KMS-11 (cell line): ENCODE data around the gene USP10.

Experiments used
- H2AFZ ChIP-seq: fragments of 200-600 bp; sonication (generic); 2 replicates; pipeline ENCODE4 v1.6.1; 2016; ENCODE audit warnings: antibody characterized with exemption, mixed run types, low read depth
- H3K27ac ChIP-seq: fragments of 200-600 bp; sonication (generic); 2 replicates; pipeline ENCODE4 v1.6.1; 2016; ENCODE audit warnings: mild to moderate bottlenecking, mixed run types
- H3K27me3 ChIP-seq: fragments of 200-600 bp; sonication (generic); 2 replicates; pipeline ENCODE4 v1.6.1; 2017; ENCODE audit warnings: mild to moderate bottlenecking, low read depth, mixed run types, moderate library complexity; ENCODE audit not compliant: insufficient read depth
- H3K36me3 ChIP-seq: fragments of 200-600 bp; sonication (generic); 2 replicates; pipeline ENCODE4 v1.6.1; 2017; ENCODE audit warnings: mild to moderate bottlenecking, mixed run types; ENCODE audit not compliant: insufficient read depth
- H3K4me1 ChIP-seq: fragments of 200-600 bp; sonication (generic); 2 replicates; pipeline ENCODE4 v1.6.1; 2016; ENCODE audit warnings: mild to moderate bottlenecking, low read depth, mixed run types; ENCODE audit not compliant: poor library complexity, severe bottlenecking
- H3K4me2 ChIP-seq: fragments of 200-600 bp; sonication (generic); 2 replicates; pipeline ENCODE4 v1.7.0; 2016; ENCODE audit warnings: mild to moderate bottlenecking, mixed run types
- H3K4me3 ChIP-seq: fragments of 200-600 bp; sonication (generic); IDR thresholded peaks from 2 replicates; pipeline ENCODE4 v1.6.1; 2017; ENCODE audit warnings: low read depth, low read length, mixed read lengths; ENCODE audit not compliant: insufficient read depth
- H3K79me2 ChIP-seq: fragments of 200-600 bp; sonication (generic); 2 replicates; pipeline ENCODE4 v1.6.1; 2016; ENCODE audit warnings: low read depth, mixed run types; ENCODE audit not compliant: insufficient read depth
- H3K9ac ChIP-seq: fragments of 200-600 bp; sonication (generic); 2 replicates; pipeline ENCODE4 v1.6.1; 2016; ENCODE audit warnings: mild to moderate bottlenecking, mixed run types
- H4K20me1 ChIP-seq: fragments of 200-600 bp; sonication (generic); 2 replicates; pipeline ENCODE4 v1.6.1; 2016; ENCODE audit warnings: mild to moderate bottlenecking, mixed run types; ENCODE audit not compliant: insufficient read depth
- TF ChIP-seq, protein P1 (sequence below): fragments of 200-600 bp; sonication (generic); conservative IDR thresholded peaks from 2 replicates; pipeline ENCODE4 v1.6.1; 2017; ENCODE audit warnings: low read depth, mild to moderate bottlenecking, antibody characterized with exemption, low read length, moderate library complexity, mixed read lengths

The USP10 gene

DNA sequence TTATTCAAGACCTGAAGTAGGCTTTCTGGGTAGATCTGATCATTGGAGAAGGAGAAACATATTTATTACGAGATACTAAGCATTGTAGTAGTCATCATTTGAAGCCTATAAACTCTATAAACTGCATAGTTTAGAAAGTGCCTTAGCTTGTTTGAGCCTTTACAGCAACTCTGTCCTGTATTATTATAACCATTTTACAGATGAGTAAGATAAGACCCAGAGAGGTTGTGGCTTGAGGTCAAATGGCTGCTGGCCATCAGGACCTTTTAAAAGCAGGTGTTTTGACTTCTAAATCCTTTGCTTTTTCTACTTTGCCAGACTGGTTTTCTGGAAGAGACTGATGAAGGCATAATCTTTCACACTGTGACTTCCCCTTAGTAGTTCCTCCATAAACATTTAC lies 7.1 kb downstream of the USP10 start:
- H3K4me2 ChIP-seq, result no peak overlapping the region
- H3K27me3 ChIP-seq, result no peaks in the 10 kb centered on the region
- H3K9ac ChIP-seq, result no peak overlapping the region
- H2AFZ ChIP-seq, result no peak overlapping the region
- H3K36me3 ChIP-seq, result no peaks in the 10 kb centered on the region
- H3K4me3 ChIP-seq, result no peak overlapping the region
- H3K79me2 ChIP-seq, result peaks cover 99% of the 10 kb centered on the region
- no peak overlapping the region for H3K27ac ChIP-seq
- peaks cover 90% of the 10 kb centered on the region for H4K20me1 ChIP-seq
- H3K4me1 ChIP-seq, result peaks cover 18% of the 10 kb centered on the region
- TF ChIP-seq, protein P1, sequence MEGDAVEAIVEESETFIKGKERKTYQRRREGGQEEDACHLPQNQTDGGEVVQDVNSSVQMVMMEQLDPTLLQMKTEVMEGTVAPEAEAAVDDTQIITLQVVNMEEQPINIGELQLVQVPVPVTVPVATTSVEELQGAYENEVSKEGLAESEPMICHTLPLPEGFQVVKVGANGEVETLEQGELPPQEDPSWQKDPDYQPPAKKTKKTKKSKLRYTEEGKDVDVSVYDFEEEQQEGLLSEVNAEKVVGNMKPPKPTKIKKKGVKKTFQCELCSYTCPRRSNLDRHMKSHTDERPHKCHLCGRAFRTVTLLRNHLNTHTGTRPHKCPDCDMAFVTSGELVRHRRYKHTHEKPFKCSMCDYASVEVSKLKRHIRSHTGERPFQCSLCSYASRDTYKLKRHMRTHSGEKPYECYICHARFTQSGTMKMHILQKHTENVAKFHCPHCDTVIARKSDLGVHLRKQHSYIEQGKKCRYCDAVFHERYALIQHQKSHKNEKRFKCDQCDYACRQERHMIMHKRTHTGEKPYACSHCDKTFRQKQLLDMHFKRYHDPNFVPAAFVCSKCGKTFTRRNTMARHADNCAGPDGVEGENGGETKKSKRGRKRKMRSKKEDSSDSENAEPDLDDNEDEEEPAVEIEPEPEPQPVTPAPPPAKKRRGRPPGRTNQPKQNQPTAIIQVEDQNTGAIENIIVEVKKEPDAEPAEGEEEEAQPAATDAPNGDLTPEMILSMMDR, result no peak

DNA sequence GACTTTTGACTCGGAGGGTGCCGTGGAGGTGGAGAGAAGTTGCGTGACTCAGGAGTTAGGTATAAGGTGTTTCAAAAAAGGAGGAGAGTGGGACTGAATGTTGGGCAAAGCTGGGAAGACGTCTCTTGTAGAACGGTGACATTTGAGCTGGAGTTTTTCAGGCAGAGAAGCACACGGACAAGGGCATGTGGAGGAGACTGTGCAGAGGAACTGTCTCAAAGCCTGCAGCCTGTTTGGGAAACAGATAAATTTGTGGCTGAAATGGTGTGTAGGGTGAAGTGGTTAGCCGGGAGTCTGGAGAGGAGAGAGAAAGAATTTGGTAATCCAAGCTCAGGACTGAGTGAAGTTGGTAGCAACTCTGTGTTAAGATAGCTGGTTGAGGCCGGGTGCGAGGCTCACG lies 9.8 kb downstream of the USP10 start:
- Histone ChIP-seq H3K4me3 (no peak overlapping the region), H3K36me3 (no peaks in the 10 kb centered on the region), H2AFZ (no peak overlapping the region), H3K9ac (no peak overlapping the region), H3K4me1 (no peaks in the 10 kb centered on the region), H3K27ac (no peak overlapping the region), H3K27me3 (no peaks in the 10 kb centered on the region), H3K4me2 (no peak overlapping the region), H4K20me1 (peaks cover 90% of the 10 kb centered on the region), H3K79me2 (peaks cover 99% of the 10 kb centered on the region)
- TF ChIP-seq, protein P1, result no peak

DNA sequence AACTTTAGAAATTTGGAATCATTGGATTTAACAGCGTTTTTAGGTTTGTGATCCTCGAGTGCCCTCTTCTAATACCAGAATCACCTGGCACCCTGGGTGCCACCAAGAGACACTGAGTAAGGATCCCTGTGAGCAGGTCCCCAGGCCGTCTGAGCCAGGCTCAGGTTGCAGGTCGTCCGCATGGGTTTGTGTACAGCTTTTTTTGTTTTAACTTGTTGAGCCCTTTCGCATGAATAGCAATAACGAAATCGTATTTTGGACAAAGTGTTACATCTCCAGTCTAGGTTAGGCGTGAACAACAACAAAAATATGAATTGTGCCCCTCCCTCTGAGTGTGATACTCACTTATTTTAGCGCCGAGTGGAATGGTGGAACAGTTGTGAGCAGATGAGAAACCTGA lies 10.9 kb downstream of the USP10 start:
- Histone ChIP-seq H3K27me3 (no peaks in the 10 kb centered on the region), H4K20me1 (peaks cover 89% of the 10 kb centered on the region), H3K4me1 (no peaks in the 10 kb centered on the region), H3K79me2 (peaks cover 97% of the 10 kb centered on the region), H3K4me3 (no peak overlapping the region), H3K4me2 (no peak overlapping the region), H3K27ac (no peak overlapping the region), H3K9ac (no peak overlapping the region), H2AFZ (no peak overlapping the region), H3K36me3 (no peaks in the 10 kb centered on the region)
- TF ChIP-seq, protein P1, result no peak

DNA sequence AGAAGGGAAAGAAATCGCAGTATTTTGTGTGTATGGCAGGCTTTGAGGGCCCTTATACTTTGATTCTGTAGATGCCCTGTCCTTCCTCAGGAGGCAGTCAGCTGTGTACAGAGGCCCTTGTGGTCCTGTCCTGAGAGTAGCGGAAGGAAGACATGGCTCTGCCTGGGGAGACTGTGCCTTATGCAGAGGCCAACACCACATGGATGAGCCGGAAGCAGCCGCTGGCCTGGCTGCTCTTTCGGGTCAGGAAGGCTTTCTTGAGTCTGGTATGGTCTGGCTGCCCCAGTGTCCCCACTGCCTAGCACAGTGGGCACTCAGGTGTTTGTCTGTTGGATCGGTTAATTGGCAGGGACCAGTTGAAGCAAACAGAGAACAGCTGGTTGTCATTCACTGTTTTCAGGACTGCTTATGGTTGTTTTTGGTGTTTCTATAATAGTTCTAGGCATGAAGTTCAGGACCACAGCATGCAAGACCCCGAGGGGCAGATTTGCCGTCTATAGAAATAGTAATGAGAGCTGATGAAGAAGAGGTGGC lies 12.4 kb downstream of the USP10 start:
- no peak overlapping the region for H3K4me2 ChIP-seq
- H3K9ac ChIP-seq, result no peak overlapping the region
- H3K4me1 ChIP-seq, result no peaks in the 10 kb centered on the region
- no peak overlapping the region for H2AFZ ChIP-seq
- H3K27ac ChIP-seq, result no peak overlapping the region
- peaks cover 98% of the 10 kb centered on the region for H3K79me2 ChIP-seq
- TF ChIP-seq, protein P1, result no peak
- no peaks in the 10 kb centered on the region for H3K36me3 ChIP-seq
- no peaks in the 10 kb centered on the region for H3K27me3 ChIP-seq
- no peak overlapping the region for H3K4me3 ChIP-seq
- H4K20me1 ChIP-seq, result peaks cover 83% of the 10 kb centered on the region
